ENCODE results near the gene CYP27C1. TPM values are rescaled to one million over a fixed set of nuclear protein-coding genes. Genes with fewer than 3 reads are reported as not detected.
A peak's percentile ranks its signal among the peaks of the same experiment; 100 is the strongest.

CYP27C1 gene
- polyA plus RNA-seq, 1 donor (not counting 4 experiments of a cell fraction or from before 2014, with no cell fraction given) = 6.1 TPM

GRCh38 chr2:127218812-127219170 is 1.3 kb downstream of the CYP27C1 start:
- Histone ChIP-seq H3K9me3 (ENCODE audit: control insufficient read depth, low read depth, low read length) (no peaks in the 10 kb centered on the region), H3K79me2 (ENCODE audit: control insufficient read depth, insufficient read depth, low read length) (peaks cover 13% of the 10 kb centered on the region), H3K27me3 (ENCODE audit: control insufficient read depth, extremely low read depth, insufficient read depth, low read length) (no peaks in the 10 kb centered on the region), H3K4me1 (ENCODE audit: control insufficient read depth, extremely low read depth, insufficient read depth, low read length) (peaks cover 32% of the 10 kb centered on the region), H3K9ac (ENCODE audit: control insufficient read depth, extremely low read depth, insufficient read depth, low read length) (peak overlapping the region; percentile 93), H3K4me3 (ENCODE audit: control insufficient read depth in 2 of 3, extremely low read depth in 1 of 3, insufficient read depth in 2 of 3, low read depth in 1 of 3, low read length in 3 of 3) (peak overlapping the region; percentile 77 to 89 (median 89)), H3K36me3 (ENCODE audit: control insufficient read depth in 2 of 2, extremely low read depth in 1 of 2, insufficient read depth in 2 of 2, low read length in 2 of 2) (no peaks in the 10 kb centered on the region), H3K27ac (ENCODE audit: control insufficient read depth, insufficient read depth, low read length) (peak overlapping the region; percentile 93), H3K4me2 (ENCODE audit: control insufficient read depth, extremely low read depth, insufficient read depth, low read depth, low read length) (peak overlapping the region; percentile 77), H2AFZ (ENCODE audit: control insufficient read depth, low read length) (peak overlapping the region; percentile 70), H3K9me1 (ENCODE audit: control insufficient read depth, extremely low read depth, insufficient read depth, low read length) (no peaks in the 10 kb centered on the region), H4K20me1 (ENCODE audit: control insufficient read depth, extremely low read depth, insufficient read depth, low read length) (no peaks in the 10 kb centered on the region)
- DNase-seq (ENCODE audit: low read depth, low spot score) (no peak), FAIRE-seq (no peak)
- TF ChIP-seq EZH2 (IDR thresholded peaks at IDR 0.05; ENCODE audit: low read length) (no peak), CTCF (optimal IDR thresholded peaks at IDR 0.05 in 1 of 3, IDR thresholded peaks at IDR 0.05 in 1 of 3, conservative IDR thresholded peaks at IDR 0.05 in 1 of 3; ENCODE audit: extremely low read depth in 1 of 3, insufficient read depth in 2 of 3, low read length in 3 of 3) (no peak)
- dilution Hi-C loops (cut with MboI; ENCODE audit: extremely low pct_ligation_motif_present, low sequenced_read_pairs) = no loop called here

GRCh38 chr2:127217470-127218325 is 2.4 kb downstream of the CYP27C1 start:
- dilution Hi-C loops (cut with MboI; ENCODE audit: extremely low pct_ligation_motif_present, low sequenced_read_pairs) = no loop called here
- Histone ChIP-seq H4K20me1 (ENCODE audit: control insufficient read depth, extremely low read depth, insufficient read depth, low read length) (no peaks in the 10 kb centered on the region), H2AFZ (ENCODE audit: control insufficient read depth, low read length) (no peak overlapping the region), H3K79me2 (ENCODE audit: control insufficient read depth, insufficient read depth, low read length) (peaks cover 18% of the 10 kb centered on the region), H3K9me3 (ENCODE audit: control insufficient read depth, low read depth, low read length) (no peaks in the 10 kb centered on the region), H3K27me3 (ENCODE audit: control insufficient read depth, extremely low read depth, insufficient read depth, low read length) (no peaks in the 10 kb centered on the region), H3K4me3 (ENCODE audit: control insufficient read depth in 2 of 3, extremely low read depth in 1 of 3, insufficient read depth in 2 of 3, low read depth in 1 of 3, low read length in 3 of 3) (peak overlapping the region; percentile 77 to 89 (median 89)), H3K9me1 (ENCODE audit: control insufficient read depth, extremely low read depth, insufficient read depth, low read length) (no peaks in the 10 kb centered on the region), H3K9ac (ENCODE audit: control insufficient read depth, extremely low read depth, insufficient read depth, low read length) (peak overlapping the region; percentile 93), H3K4me1 (ENCODE audit: control insufficient read depth, extremely low read depth, insufficient read depth, low read length) (peaks cover 32% of the 10 kb centered on the region), H3K27ac (ENCODE audit: control insufficient read depth, insufficient read depth, low read length) (peak overlapping the region; percentile 93), H3K4me2 (ENCODE audit: control insufficient read depth, extremely low read depth, insufficient read depth, low read depth, low read length) (peak overlapping the region; percentile 77), H3K36me3 (ENCODE audit: control insufficient read depth in 2 of 2, extremely low read depth in 1 of 2, insufficient read depth in 2 of 2, low read length in 2 of 2) (no peaks in the 10 kb centered on the region)
- peak; percentile 99 for FAIRE-seq
- TF ChIP-seq EZH2 (IDR thresholded peaks at IDR 0.05; ENCODE audit: low read length) (no peak), CTCF (optimal IDR thresholded peaks at IDR 0.05 in 1 of 3, IDR thresholded peaks at IDR 0.05 in 1 of 3, conservative IDR thresholded peaks at IDR 0.05 in 1 of 3; ENCODE audit: extremely low read depth in 1 of 3, insufficient read depth in 2 of 3, low read length in 3 of 3) (no peak)
- peak; percentile 79 for DNase-seq (ENCODE audit: low read depth, low spot score)
